GM13976 (cell line): ENCODE data around the gene PDE3B.
A peak's percentile ranks its signal among the peaks of the same experiment; 100 is the strongest.
"Not testable (repeated sequence)": the region's sequence is repeated elsewhere in the genome, so short reads cannot be mapped to it uniquely, and the experiment has no call there.

Experiments used
- DNase-seq: peaks from one replicate; pipeline ENCODE4 v3.0.0; 2012; ENCODE audit warnings: low spot score
- in situ Hi-C: fragments of 300-500 bp; cut with MboI; formaldehyde crosslinking; loops from one replicate; pipeline ENCODE4 v1.12.0; 2022; ENCODE audit warnings: low sequenced_read_pairs, mixed read lengths, inconsistent platforms; ENCODE audit not compliant: unreplicated experiment
- TF ChIP-seq, protein P1 (sequence below): IDR thresholded peaks from 2 replicates; pipeline ENCODE4 v1.5.1; 2012; ENCODE audit warnings: borderline replicate concordance, mild to moderate bottlenecking; ENCODE audit not compliant: insufficient read depth; ENCODE audit errors: extremely low read depth, missing control alignments, control extremely low read depth

Gene PDE3B

DNA sequence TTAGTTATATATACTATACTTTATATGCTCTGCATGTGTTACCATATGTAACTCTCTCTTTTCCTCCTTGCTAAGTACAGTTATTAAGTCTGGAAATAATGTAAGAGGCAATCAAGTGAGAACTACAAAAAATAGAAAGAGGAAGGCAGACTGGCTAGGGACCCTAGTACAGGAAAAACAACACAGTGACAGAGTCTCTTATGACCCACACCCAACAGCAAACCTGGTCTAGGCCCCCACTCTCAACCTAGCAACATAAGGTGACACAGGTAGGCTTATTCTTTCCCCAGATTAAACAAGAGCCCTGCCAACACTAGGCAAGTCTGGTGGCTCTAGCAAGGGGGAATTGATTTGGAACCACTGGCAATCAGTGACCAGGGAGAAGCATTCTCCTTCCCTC is 132.3 kb downstream of the PDE3B start:
- in situ Hi-C loops: no loop called here
- TF ChIP-seq, protein P1, sequence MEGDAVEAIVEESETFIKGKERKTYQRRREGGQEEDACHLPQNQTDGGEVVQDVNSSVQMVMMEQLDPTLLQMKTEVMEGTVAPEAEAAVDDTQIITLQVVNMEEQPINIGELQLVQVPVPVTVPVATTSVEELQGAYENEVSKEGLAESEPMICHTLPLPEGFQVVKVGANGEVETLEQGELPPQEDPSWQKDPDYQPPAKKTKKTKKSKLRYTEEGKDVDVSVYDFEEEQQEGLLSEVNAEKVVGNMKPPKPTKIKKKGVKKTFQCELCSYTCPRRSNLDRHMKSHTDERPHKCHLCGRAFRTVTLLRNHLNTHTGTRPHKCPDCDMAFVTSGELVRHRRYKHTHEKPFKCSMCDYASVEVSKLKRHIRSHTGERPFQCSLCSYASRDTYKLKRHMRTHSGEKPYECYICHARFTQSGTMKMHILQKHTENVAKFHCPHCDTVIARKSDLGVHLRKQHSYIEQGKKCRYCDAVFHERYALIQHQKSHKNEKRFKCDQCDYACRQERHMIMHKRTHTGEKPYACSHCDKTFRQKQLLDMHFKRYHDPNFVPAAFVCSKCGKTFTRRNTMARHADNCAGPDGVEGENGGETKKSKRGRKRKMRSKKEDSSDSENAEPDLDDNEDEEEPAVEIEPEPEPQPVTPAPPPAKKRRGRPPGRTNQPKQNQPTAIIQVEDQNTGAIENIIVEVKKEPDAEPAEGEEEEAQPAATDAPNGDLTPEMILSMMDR: no peak
- DNase-seq: no peak

GRCh38 chr11:14778460-14778859 is 134.9 kb downstream of the PDE3B start:
- DNase-seq, in situ Hi-C loops: not testable (repeated sequence)

DNA sequence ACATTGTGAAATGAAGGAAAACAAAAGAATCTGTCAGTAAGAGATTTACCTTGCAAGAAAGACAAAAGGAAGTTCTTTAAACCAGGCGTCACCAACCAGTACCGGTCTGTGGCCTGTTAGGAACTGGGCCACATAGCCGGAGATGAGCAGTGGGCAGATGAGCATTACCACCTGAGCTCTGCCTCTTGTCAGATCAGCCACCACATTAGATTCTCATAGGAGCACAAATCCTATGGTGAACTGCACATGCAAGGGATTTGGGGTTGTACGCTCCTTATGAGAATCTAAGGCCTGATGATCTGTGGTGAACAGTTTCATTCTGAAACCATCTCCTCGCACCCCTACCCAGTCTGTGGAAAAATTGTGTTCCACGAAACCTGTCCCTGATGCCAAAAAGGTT is 140.2 kb downstream of the PDE3B start:
- in situ Hi-C loops: no loop called here
- no peak for DNase-seq
- TF ChIP-seq, protein P1: no peak

DNA sequence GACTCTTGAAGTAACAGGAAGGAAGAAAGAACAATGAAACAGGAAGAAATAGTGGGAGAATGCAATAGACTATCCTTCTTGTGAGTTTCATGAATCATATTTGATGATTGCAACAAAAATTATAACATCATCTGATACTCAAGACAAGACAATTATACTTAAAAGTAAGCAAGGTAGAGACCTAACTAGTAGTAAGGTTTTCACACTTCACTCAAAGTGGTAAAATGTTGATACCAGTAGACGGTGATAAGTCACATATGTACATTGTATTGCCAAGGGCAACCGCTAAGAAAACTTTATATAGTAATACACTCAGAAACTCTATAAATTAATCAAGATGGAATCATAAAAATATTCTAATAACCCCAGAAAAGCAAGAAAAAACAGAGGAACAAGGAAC is 140.6 kb downstream of the PDE3B start:
- DNase-seq: no peak
- TF ChIP-seq, protein P1: no peak
- in situ Hi-C loops: no loop called here

DNA sequence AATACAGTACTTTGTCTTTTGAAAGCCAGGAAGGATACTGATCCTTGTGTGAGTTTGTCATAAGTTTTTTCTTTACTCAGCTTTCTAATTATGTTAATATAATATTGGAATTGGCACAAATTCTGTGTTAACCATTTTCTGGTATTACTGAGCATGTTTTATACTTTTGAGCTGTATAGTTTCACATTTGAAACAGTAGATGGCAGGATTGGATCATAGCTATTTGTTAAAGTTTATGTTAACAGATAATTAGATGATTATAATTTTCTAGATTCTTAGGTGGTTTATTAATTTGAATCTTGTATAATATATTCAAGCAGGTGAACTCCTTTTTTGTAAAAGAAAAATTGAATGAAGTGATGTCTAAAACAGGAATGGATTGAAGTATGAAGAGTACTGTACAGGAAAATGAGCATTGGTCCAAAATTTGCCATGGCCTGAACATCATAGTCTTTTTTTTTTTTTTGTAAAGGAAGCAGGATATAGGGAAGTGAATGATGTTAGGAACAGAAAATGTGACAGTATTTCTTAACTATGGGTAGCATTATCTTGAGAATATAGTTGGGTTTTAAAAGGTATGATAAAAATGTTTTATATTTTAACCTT is 146.4 kb downstream of the PDE3B start:
- TF ChIP-seq, protein P1: peak; percentile 8
- no peak for DNase-seq
- in situ Hi-C loops: loop anchor here (10.0 kb wide), 1 partner anchor 115 kb away; no protein-coding TSS in a partner anchor

DNA sequence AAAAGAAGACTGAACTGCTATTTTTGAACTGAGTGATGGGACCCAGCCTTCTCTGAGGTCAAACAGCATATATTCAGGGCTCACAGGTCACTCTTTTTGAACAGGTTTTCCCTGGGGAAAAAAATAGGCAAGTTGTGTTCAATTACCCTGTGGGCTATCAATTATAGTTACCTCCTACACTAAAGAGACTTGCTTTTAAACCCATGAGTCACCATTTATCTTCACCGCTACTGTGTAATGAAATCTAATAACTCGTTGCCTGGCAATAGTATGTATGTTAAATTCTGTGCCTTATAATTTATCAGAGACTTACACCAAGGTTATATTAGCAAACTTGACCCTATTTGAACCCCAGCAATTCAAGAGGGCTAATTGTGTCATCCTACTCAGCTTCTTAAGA is 149.9 kb downstream of the PDE3B start:
- no peak for DNase-seq
- in situ Hi-C loops: loop anchor here (10.0 kb wide), 1 partner anchor 111 kb away; no protein-coding TSS in a partner anchor
- TF ChIP-seq, protein P1: no peak

DNA sequence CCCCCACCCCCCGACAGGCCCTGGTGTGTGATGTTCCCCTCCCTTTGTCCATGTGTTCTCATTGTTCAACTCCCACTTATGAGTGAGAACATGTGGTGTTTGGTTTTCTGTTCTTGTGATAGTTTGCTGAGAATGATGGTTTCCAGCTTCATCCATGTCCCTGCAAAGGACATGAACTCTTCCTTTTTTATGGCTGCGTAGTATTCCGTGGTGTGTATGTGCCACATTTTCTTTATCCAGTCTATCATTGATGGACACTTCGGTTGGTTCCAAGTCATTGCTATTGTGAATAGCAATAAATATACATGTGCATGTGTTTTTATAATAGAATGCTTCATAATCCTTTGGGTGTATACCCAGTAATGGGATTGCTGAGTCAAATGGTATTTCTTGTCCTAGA is 152.4 kb downstream of the PDE3B start:
- in situ Hi-C loops: loop anchor here (10.0 kb wide), 1 partner anchor 109 kb away; no protein-coding TSS in a partner anchor
- not testable (repeated sequence) for DNase-seq

- TF ChIP-seq, protein P1: no peak
- no peak for DNase-seq
- in situ Hi-C loops: no loop called here
Measured at GRCh38 chr11:14803846-14804245, 160.2 kb downstream of the PDE3B start.
